Ovary (tissue), 9 donors: ENCODE data around the gene KPTN. TPM values are rescaled to one million over a fixed set of nuclear protein-coding genes. Genes with fewer than 3 reads are reported as not detected.
A peak's percentile ranks its signal among the peaks of the same experiment; 100 is the strongest.

Source experiments
- DNase-seq, 5 donors: peaks; one replicate each; pipeline ENCODE4 v3.0.0-alpha.2; 2019 to 2020
- H3K27ac ChIP-seq, 2 donors: fragments of 200-600 bp; one replicate each; pipeline versions ENCODE4 v1.5.1 to v1.8.0; 2019 to 2022
- H3K27me3 ChIP-seq: fragments of 200-600 bp; one replicate; pipeline ENCODE4 v1.8.0; 2022
- H3K36me3 ChIP-seq: fragments of 200-600 bp; sonication (generic); one replicate; pipeline ENCODE4 v1.5.1; 2019
- H3K4me1 ChIP-seq: one replicate; pipeline ENCODE4 v1.8.1; 2013; ENCODE audit warnings: mild to moderate bottlenecking, moderate library complexity; ENCODE audit not compliant: insufficient read depth
- H3K4me3 ChIP-seq: fragments of 200-600 bp; sonication (generic); one replicate; pipeline ENCODE4 v1.5.1; 2017
- H3K9me3 ChIP-seq, 2 donors: fragments of 200-600 bp in 1 of 2; sonication (generic) in 1 of 2; one replicate each; pipeline versions ENCODE4 v1.5.1 to v1.8.1; 2013 to 2019; ENCODE audit warnings: mild to moderate bottlenecking in 1 of 2, moderate library complexity in 1 of 2
- EP300 ChIP-seq: sonication (generic); formaldehyde crosslinking; IDR thresholded peaks from one replicate; pipeline ENCODE4 v1.6.1; 2017; ENCODE audit warnings: antibody characterized with exemption
- POLR2A ChIP-seq: fragments of 450-650 bp; IDR thresholded peaks from one replicate; pipeline ENCODE4 v1.6.1; 2017; ENCODE audit warnings: antibody characterized with exemption, mild to moderate bottlenecking, moderate library complexity
- WGBS, 3 donors: extraction: QIAGEN DNeasy Blood & Tissue Kit in 1 of 3; methylation state at CpG; one replicate each; pipeline versions ENCODE4 v1.1.5 to v1.1.7; 2013 to 2017; 5-methylcytosine and 5-hydroxymethylcytosine counted together
- intact Hi-C, 4 donors: fragments of 100-400 bp; cut with DNase I; formaldehyde crosslinking; loops; one replicate each; pipeline versions ENCODE4 v1.11.0 to v1.15.1; 2022 to 2023
- polyA plus RNA-seq, 2 donors: library from polyadenylated mRNA; stranded (reverse); fragments of 200-250 nt in 1 of 2; fragments of 350-450 nt in 1 of 2; fragmentation: Illumina TruSeq in 1 of 2; extraction: RNeasy Lipid Tissue Mini Kit (QIAGEN cat#74804) in 1 of 2; gene quantifications; one replicate each; pipeline ENCODE4 v1.2.3, GENCODE V29; 2013 to 2014
- total RNA-seq, 7 donors: library from RNA; depleted of rRNA in 2 of 7; stranded (reverse); fragments of >200 nt in 2 of 7; fragmentation: NEBNext Ultra II Directional in 3 of 7; extraction: Animal tissue kit (Norgen Biotek cat#: 25700) in 3 of 7; gene quantifications; one replicate each; pipeline versions ENCODE4 v1.1.0 to v1.2.4, GENCODE V29; 2016 to 2023
- TF ChIP-seq, protein P1 (sequence below), 3 donors: fragments of 450-650 bp in 2 of 3; fragments of 200-600 bp in 1 of 3; IDR thresholded peaks; one replicate each; pipeline versions ENCODE4 v1.5.1 to v1.8.0; 2016 to 2022; ENCODE audit warnings: antibody characterized with exemption in 3 of 3, mild to moderate bottlenecking in 1 of 3
- donor health status: DM: no; HTN: no; CAD: no; lungs with moderate emphysema.
- donor health status: DM: no; HTN: no; CAD: no.
- donor health status: Bipolar disorder and iron deficiency.
- donor health status: DM: yes; HTN: yes; CAD: no.
- donor health status: DM: no; HTN: no; CAD: no.
- donor health status: DM: yes; HTN: yes; CAD: no.

The KPTN gene
- total and polyA plus RNA-seq, 9 donors = 2.8 to 5.5 (median 4.4) TPM

DNA sequence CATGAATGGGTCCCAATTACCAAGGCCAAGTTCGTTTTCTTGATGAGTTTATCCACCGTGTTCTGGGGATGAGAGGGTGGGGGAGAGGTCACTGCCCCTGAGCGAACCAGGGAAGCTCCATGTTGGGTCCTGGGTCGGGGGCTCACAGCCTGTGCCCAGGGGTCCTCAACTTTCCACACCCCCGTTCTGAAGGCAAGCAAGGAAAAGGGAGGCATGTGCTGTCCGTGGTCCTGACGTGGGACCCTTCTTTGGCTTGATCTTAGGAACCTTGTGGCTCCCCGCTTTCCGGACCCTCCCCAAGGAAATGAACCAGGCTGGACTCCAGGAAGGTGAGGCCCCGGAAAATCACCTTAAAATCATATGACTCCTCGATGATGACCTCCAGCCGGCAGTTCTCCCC is 46.5 kb downstream of the KPTN start:
- Histone ChIP-seq H3K9me3 (no peaks in the 10 kb centered on the region), H3K27me3 (no peaks in the 10 kb centered on the region), H3K27ac (no peak overlapping the region), H3K4me1 (no peaks in the 10 kb centered on the region), H3K4me3 (no peak overlapping the region), H3K36me3 (no peaks in the 10 kb centered on the region)
- intact Hi-C loops = loop anchor here (2.0 to 10.0 kb wide), 4 partner anchors 77 to 261 kb away; partner anchors contain the start of gene NAPA (in 2 of the 4)
- TF ChIP-seq, protein P1, sequence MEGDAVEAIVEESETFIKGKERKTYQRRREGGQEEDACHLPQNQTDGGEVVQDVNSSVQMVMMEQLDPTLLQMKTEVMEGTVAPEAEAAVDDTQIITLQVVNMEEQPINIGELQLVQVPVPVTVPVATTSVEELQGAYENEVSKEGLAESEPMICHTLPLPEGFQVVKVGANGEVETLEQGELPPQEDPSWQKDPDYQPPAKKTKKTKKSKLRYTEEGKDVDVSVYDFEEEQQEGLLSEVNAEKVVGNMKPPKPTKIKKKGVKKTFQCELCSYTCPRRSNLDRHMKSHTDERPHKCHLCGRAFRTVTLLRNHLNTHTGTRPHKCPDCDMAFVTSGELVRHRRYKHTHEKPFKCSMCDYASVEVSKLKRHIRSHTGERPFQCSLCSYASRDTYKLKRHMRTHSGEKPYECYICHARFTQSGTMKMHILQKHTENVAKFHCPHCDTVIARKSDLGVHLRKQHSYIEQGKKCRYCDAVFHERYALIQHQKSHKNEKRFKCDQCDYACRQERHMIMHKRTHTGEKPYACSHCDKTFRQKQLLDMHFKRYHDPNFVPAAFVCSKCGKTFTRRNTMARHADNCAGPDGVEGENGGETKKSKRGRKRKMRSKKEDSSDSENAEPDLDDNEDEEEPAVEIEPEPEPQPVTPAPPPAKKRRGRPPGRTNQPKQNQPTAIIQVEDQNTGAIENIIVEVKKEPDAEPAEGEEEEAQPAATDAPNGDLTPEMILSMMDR (IDR thresholded peaks at IDR 0.05) = no peak
- TF ChIP-seq POLR2A (no peak), EP300 (no peak)
- WGBS, 3 donors = 24 to 39% (median 26%) methylated on average over 12 of the region's 12 CpGs
- no peak for DNase-seq

DNA sequence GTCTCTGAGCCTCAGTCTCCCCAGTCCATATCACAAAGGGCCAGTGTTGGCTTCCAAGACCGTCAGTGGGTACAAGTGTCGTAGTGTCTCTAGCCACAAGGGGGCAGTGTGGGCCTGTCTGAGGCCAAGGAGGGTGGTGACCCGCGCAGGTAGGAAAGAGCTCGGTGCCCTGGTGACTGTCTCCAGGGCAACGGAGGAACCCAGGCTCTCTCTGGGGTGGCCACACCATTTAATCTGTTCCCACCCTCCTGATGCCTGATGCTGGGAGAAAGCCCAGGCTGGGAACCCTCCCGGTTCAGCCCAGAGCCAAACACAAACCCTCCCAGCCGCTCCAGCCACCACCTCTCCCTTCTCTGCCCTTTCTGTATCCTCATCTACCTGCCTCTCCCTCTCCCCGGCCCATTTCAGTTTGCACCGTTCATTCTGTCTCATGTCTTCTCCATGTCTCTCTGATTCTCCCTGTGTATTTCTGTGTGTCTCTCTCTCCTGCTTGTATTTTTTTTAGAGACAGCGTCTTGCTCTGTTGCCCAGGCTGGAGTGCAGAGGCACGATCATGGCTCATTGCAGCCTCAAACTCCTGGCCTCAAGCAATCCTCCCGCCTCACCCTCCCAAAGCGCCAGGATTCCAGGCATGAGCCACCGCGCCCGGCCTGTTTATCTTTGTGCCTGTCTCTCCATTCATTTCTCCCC is 47.2 kb downstream of the KPTN start:
- no peaks in the 10 kb centered on the region for H3K36me3 ChIP-seq
- H3K27ac ChIP-seq = no peak overlapping the region
- H3K27me3 ChIP-seq = no peaks in the 10 kb centered on the region
- 30 to 32% (median 30%) methylated on average over 17 of the region's 17 CpGs for WGBS, 3 donors
- no peak for TF ChIP-seq POLR2A
- TF ChIP-seq, protein P1 (IDR thresholded peaks at IDR 0.05) = peak; percentile 47 to 73 (median 68)
- TF ChIP-seq EP300 = no peak
- no peak overlapping the region for H3K4me3 ChIP-seq
- intact Hi-C loops = loop anchor here (2.0 to 10.0 kb wide), 4 partner anchors 78 to 262 kb away; partner anchors contain the start of gene NAPA (in 2 of the 4)
- peak; percentile 52 to 75 (median 71) for DNase-seq
- no peaks in the 10 kb centered on the region for H3K4me1 ChIP-seq
- no peaks in the 10 kb centered on the region for H3K9me3 ChIP-seq

DNA sequence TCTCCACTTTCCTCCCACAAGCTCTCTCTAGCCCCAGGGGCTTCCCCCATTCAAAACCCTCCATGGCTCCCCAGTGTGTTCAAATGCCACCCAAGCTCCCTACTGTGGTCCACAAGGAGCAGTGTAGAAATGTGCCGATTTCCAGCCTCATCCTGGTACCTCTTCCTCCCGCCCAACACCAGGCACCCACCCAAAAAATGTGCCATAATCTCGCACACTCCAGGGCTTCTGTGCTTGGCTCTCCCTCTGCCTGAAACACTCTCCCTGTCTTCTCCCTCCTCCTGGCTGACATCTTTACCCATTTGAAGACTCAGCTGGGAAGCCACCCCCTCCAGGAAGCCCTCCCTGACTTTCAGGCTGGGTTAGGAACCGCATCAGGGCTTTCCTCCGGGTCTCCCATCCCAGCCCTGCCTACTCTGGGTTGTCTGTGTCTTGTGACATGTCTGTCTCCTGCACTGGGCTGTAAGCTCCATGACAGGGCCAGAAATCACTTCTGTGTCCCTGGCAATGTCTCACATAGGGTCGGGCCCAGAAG is 48.1 kb downstream of the KPTN start:
- DNase-seq = no peak
- intact Hi-C loops = loop anchor here (2.0 to 10.0 kb wide), 4 partner anchors 79 to 263 kb away; partner anchors contain the start of gene NAPA (in 2 of the 4)
- Histone ChIP-seq H3K4me3 (no peak overlapping the region), H3K9me3 (no peaks in the 10 kb centered on the region), H3K27ac (no peak overlapping the region), H3K4me1 (no peaks in the 10 kb centered on the region), H3K36me3 (no peaks in the 10 kb centered on the region), H3K27me3 (no peaks in the 10 kb centered on the region)
- WGBS, 3 donors = 70 to 78% (median 76%) methylated on average over 6 of the region's 6 CpGs
- TF ChIP-seq, protein P1 (IDR thresholded peaks at IDR 0.05) = no peak
- TF ChIP-seq EP300 = no peak
- TF ChIP-seq POLR2A = no peak

DNA sequence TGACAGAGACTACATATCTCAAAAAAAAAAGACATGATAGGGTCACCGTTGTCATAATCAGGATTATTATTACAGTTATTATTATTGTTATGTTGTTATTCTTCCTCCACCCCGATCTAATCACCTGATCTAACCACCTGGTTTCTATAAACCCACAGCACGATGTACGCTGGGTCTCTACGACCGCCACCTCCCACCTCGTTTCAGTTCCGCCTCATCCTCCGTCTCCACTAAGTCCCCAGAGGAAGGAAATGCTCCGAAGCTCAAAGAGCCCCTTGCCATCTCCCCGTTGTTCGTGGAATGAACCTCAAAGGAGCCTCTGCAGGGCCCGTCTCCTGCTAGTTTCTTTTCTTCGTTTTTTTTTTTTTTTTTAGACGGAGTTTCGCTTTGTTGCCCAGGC is 48.8 kb downstream of the KPTN start:
- 44 to 53% (median 46%) methylated on average over 16 of the region's 16 CpGs for WGBS, 3 donors
- no peak overlapping the region for H3K4me3 ChIP-seq
- H3K36me3 ChIP-seq = no peaks in the 10 kb centered on the region
- intact Hi-C loops = loop anchor here (5.0 to 10.0 kb wide), 3 partner anchors 80 to 262 kb away; partner anchors contain the start of gene NAPA (in 2 of the 4)
- H3K27ac ChIP-seq = no peak overlapping the region
- peaks cover 2% of the 10 kb centered on the region for H3K4me1 ChIP-seq
- DNase-seq = no peak
- H3K27me3 ChIP-seq = no peaks in the 10 kb centered on the region
- TF ChIP-seq, protein P1 (IDR thresholded peaks at IDR 0.05) = no peak
- TF ChIP-seq POLR2A = no peak
- TF ChIP-seq EP300 = no peak
- no peaks in the 10 kb centered on the region for H3K9me3 ChIP-seq
